ENCODE data around the gene ZNF608. TPM values are rescaled to one million over a fixed set of nuclear protein-coding genes. Genes with fewer than 3 reads are reported as not detected.

Gene ZNF608
- total and polyA plus RNA-seq, 9 of the 15 experiments (the other 6 are each of a cell fraction or from before 2014, with no cell fraction given) = 0.38 to 1.5 (median 1.00) TPM

GRCh38 chr5:124701016-124701415 is 45.4 kb downstream of the ZNF608 start:
- ATAC-seq (no peak), DNase-seq (ENCODE audit: extremely low read depth in 1 of 4, low spot score in 3 of 4) (no peak), FAIRE-seq (no peak)
- BruUV-seq (replicated peaks) = no TSS peak
- Histone ChIP-seq H4K20me1 (replicated peaks; ENCODE audit: control insufficient read depth, insufficient read depth, low read length) (no peaks in the 10 kb centered on the region), H3K9me3 (replicated peaks; ENCODE audit: control insufficient read depth, insufficient read depth, low read depth, low read length) (no peaks in the 10 kb centered on the region), H3K9me1 (ENCODE audit: control insufficient read depth, insufficient read depth, low read length) (no peaks in the 10 kb centered on the region), H3K4me1 (replicated peaks in 1 of 2; ENCODE audit: control insufficient read depth in 2 of 2, insufficient read depth in 2 of 2, low read length in 2 of 2) (no peaks in the 10 kb centered on the region; a peak in 2 of 5 replicates), H3K79me2 (ENCODE audit: control insufficient read depth, insufficient read depth, low read length) (no peaks in the 10 kb centered on the region), H3K4me2 (ENCODE audit: insufficient read depth, low read length) (no peak overlapping the region), H3K27me3 (ENCODE audit: control insufficient read depth in 2 of 2, insufficient read depth in 2 of 2, low read length in 2 of 2) (no peaks in the 10 kb centered on the region), H3K27ac (ENCODE audit: extremely low read depth, low read depth, low read length) (no peak overlapping the region), H3K4me3 (no peak overlapping the region), H2AFZ (ENCODE audit: low read depth, low read length) (no peak overlapping the region), H3K36me3 (ENCODE audit: control insufficient read depth, insufficient read depth, low read length) (no peaks in the 10 kb centered on the region), H3K9ac (ENCODE audit: insufficient read depth in 1 of 2, low read depth in 2 of 2, low read length in 2 of 2) (no peak overlapping the region)
- WGBS (ENCODE audit: insufficient coverage, low coverage, missing lambda C conversion rate) = 65% methylated on average over 9 of the region's 9 CpGs
- intact Hi-C loops (cut with micrococcal nuclease) = no loop called here
- in situ Hi-C loops (cut with MboI) = no loop called here
- ChIA-PET POLR2A (no interaction called here), CTCF (ENCODE audit: low intra/inter-chr PET ratio) (no interaction called here)
- TF ChIP-seq FOXP1 (CRISPR knock-in tag; IDR thresholded peaks at IDR 0.05) = no peak
- TF ChIP-seq EP300 (IDR thresholded peaks at IDR 0.05; ENCODE audit: low read length) = no peak
- TF ChIP-seq, protein P1, sequence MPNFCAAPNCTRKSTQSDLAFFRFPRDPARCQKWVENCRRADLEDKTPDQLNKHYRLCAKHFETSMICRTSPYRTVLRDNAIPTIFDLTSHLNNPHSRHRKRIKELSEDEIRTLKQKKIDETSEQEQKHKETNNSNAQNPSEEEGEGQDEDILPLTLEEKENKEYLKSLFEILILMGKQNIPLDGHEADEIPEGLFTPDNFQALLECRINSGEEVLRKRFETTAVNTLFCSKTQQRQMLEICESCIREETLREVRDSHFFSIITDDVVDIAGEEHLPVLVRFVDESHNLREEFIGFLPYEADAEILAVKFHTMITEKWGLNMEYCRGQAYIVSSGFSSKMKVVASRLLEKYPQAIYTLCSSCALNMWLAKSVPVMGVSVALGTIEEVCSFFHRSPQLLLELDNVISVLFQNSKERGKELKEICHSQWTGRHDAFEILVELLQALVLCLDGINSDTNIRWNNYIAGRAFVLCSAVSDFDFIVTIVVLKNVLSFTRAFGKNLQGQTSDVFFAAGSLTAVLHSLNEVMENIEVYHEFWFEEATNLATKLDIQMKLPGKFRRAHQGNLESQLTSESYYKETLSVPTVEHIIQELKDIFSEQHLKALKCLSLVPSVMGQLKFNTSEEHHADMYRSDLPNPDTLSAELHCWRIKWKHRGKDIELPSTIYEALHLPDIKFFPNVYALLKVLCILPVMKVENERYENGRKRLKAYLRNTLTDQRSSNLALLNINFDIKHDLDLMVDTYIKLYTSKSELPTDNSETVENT (CRISPR knock-in tag; IDR thresholded peaks at IDR 0.05) = no peak
- no peak for TF ChIP-seq CCAR2 (IDR thresholded peaks at IDR 0.05; ENCODE audit: low read depth, low read length)
- TF ChIP-seq U2AF1 (optimal IDR thresholded peaks at IDR 0.05; ENCODE audit: low read depth, low read length) = no peak
- TF ChIP-seq, protein P2, sequence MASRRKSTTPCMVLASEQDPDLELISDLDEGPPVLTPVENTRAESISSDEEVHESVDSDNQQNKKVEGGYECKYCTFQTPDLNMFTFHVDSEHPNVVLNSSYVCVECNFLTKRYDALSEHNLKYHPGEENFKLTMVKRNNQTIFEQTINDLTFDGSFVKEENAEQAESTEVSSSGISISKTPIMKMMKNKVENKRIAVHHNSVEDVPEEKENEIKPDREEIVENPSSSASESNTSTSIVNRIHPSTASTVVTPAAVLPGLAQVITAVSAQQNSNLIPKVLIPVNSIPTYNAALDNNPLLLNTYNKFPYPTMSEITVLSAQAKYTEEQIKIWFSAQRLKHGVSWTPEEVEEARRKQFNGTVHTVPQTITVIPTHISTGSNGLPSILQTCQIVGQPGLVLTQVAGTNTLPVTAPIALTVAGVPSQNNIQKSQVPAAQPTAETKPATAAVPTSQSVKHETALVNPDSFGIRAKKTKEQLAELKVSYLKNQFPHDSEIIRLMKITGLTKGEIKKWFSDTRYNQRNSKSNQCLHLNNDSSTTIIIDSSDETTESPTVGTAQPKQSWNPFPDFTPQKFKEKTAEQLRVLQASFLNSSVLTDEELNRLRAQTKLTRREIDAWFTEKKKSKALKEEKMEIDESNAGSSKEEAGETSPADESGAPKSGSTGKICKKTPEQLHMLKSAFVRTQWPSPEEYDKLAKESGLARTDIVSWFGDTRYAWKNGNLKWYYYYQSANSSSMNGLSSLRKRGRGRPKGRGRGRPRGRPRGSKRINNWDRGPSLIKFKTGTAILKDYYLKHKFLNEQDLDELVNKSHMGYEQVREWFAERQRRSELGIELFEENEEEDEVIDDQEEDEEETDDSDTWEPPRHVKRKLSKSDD (conservative IDR thresholded peaks at IDR 0.05; ENCODE audit: low read length) = no peak
- TF ChIP-seq ZNF507 (tag; conservative IDR thresholded peaks at IDR 0.05) = no peak
- no peak for TF ChIP-seq DNMT1 (IDR thresholded peaks at IDR 0.05)
- no peak for TF ChIP-seq L3MBTL2 (IDR thresholded peaks at IDR 0.05)
- TF ChIP-seq MCM5 (IDR thresholded peaks at IDR 0.05; ENCODE audit: low read depth) = no peak
- no peak for TF ChIP-seq FOXJ3 (CRISPR knock-in tag; IDR thresholded peaks at IDR 0.05)
- no peak for TF ChIP-seq E2F1 (CRISPR knock-in tag; IDR thresholded peaks at IDR 0.05)
- no peak for TF ChIP-seq PTTG1 (tag; IDR thresholded peaks at IDR 0.05; ENCODE audit: low read depth)
- TF ChIP-seq CBFA2T2 (conservative IDR thresholded peaks at IDR 0.05) = no peak
